ENCODE measurements around the gene TAS2R40. TPM values are rescaled to one million over a fixed set of nuclear protein-coding genes. Genes with fewer than 3 reads are reported as not detected.

Gene TAS2R40
- polyA plus RNA-seq, 6 donors from 2014 or later, result not detected

DNA sequence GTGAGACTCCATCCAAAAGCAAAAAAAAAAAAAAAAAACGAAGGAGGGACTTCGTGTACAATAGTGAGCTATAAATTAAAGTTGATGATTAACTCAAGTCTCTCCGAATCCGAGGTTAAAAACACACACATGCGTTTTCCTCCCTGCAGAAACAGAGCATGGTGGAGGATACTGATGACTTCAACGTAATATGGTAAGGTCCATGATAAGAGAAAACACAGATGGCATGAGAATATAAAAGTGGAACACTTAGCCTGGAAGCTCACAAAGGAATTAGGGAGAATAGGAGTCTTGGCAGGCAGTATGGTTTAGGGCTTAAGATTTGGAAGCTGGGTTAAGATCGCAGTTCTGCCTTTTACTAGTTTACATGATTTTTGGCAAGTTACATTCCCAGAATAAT, 21.3 kb downstream of the TAS2R40 start:
- Mint-ChIP-seq H3K4me3 (no peak overlapping the region), H3K27ac (no peak overlapping the region), H3K9me3 (peaks cover 0 to 2% (median 0%) of the 10 kb centered on the region in 7 donors), H3K36me3 (no peaks in the 10 kb centered on the region), H3K4me1 (peaks cover 10 to 16% (median 15%) of the 10 kb centered on the region in 3 donors), H3K27me3 (peaks cover 8 to 9% (median 8%) of the 10 kb centered on the region in 3 donors)
- no peak for DNase-seq
- no peak for ATAC-seq (ENCODE audit: low read depth in 2 of 2)

GRCh38 chr7:143243614-143244013, 21.8 kb downstream of the TAS2R40 start:
- no peaks in the 10 kb centered on the region for H3K36me3 Mint-ChIP-seq
- DNase-seq, result no peak
- H3K4me1 Mint-ChIP-seq, result peaks cover 13 to 18% (median 16%) of the 10 kb centered on the region in 3 donors
- H3K9me3 Mint-ChIP-seq, result peaks cover 0 to 2% (median 0%) of the 10 kb centered on the region in 7 donors
- no peak overlapping the region for H3K27ac Mint-ChIP-seq
- H3K27me3 Mint-ChIP-seq, result peaks cover 8 to 9% (median 8%) of the 10 kb centered on the region in 3 donors
- no peak for ATAC-seq (ENCODE audit: low read depth in 2 of 2)
- H3K4me3 Mint-ChIP-seq, result no peak overlapping the region

DNA sequence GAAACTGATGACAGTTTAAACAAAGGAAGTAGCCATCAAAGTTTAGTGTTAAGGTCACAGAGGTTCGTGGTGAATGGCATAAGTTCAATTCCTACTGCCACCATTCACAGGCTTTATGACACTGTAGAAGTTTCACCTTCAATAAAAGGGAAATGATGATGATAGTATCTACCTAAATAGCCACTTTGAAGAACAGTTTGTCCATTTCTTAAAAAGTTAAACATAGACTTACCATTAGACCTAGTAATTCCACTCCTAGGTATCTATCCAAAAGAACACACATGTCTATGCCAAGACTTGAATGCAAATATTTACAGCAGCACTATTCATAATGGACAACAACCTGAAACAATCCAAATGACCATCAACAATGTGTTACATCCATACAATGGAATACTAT, 22.5 kb downstream of the TAS2R40 start:
- H3K9me3 Mint-ChIP-seq, result peaks cover 0 to 7% (median 4%) of the 10 kb centered on the region in 7 donors
- no peak for ATAC-seq (ENCODE audit: low read depth in 2 of 2)
- H3K27me3 Mint-ChIP-seq, result peaks cover 4 to 8% (median 8%) of the 10 kb centered on the region in 3 donors
- no peak for DNase-seq
- H3K4me3 Mint-ChIP-seq, result no peak overlapping the region
- peaks cover 0 to 5% of the 10 kb centered on the region in 2 donors for H3K36me3 Mint-ChIP-seq
- H3K4me1 Mint-ChIP-seq, result peaks cover 13 to 19% (median 18%) of the 10 kb centered on the region in 3 donors
- no peak overlapping the region for H3K27ac Mint-ChIP-seq

DNA sequence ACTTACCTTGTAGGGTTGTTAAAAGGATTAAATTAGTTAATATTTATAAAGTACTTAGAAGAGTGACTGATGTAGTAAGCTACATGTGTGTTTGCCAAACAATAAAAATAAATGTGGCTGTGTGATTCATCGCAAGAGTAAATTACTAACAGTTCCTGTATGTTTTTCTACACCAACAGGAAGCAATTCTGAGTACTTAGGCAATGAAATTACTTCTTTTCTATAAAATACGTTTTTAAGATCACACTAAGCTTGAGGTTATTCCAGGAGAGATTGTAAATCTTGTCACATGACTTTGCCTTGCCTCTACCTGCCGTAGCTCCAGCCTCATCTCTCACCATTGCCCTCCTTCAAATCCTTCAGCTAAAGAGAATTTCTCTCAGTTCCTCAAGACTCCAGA, 23.3 kb downstream of the TAS2R40 start:
- no peak for DNase-seq
- H3K27me3 Mint-ChIP-seq, result peaks cover 4 to 8% (median 8%) of the 10 kb centered on the region in 3 donors
- H3K36me3 Mint-ChIP-seq, result peaks cover 0 to 12% of the 10 kb centered on the region in 2 donors
- H3K27ac Mint-ChIP-seq, result no peak overlapping the region
- H3K4me1 Mint-ChIP-seq, result peaks cover 20 to 25% (median 23%) of the 10 kb centered on the region in 3 donors
- no peak overlapping the region for H3K4me3 Mint-ChIP-seq
- H3K9me3 Mint-ChIP-seq, result peaks cover 0 to 15% (median 9%) of the 10 kb centered on the region in 7 donors
- no peak for ATAC-seq (ENCODE audit: low read depth in 2 of 2)

DNA sequence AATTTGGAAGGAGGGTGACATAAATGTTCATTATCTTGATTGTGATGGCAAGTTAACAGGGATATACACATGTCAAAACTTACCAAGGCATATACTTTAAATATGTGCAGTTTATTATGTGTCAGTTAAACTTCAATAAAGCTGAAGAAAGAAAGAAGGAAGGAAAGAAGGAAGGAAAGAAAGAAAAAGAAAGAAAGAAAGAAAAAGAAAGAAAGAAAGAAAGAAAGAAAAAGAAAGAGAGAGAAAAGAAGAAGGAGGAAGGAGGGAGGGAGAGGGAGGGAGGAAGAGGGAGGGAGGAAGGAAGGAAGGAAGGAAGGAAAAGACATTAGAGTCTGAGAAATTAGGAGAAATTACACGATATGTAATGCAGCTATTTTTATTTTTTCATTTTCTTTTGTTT, 25.5 kb downstream of the TAS2R40 start:
- Mint-ChIP-seq H3K27ac (peak overlapping the region in 4 of 6 donors; percentile 2 to 39 (median 12)), H3K4me1 (peaks cover 40 to 44% (median 42%) of the 10 kb centered on the region in 3 donors), H3K4me3 (no peak overlapping the region), H3K9me3 (peaks cover 0 to 24% (median 11%) of the 10 kb centered on the region in 7 donors), H3K36me3 (peaks cover 0 to 14% of the 10 kb centered on the region in 2 donors), H3K27me3 (peaks cover 0 to 4% (median 1%) of the 10 kb centered on the region in 3 donors)
- ATAC-seq (ENCODE audit: low read depth in 2 of 2), result no peak
- no peak for DNase-seq

DNA sequence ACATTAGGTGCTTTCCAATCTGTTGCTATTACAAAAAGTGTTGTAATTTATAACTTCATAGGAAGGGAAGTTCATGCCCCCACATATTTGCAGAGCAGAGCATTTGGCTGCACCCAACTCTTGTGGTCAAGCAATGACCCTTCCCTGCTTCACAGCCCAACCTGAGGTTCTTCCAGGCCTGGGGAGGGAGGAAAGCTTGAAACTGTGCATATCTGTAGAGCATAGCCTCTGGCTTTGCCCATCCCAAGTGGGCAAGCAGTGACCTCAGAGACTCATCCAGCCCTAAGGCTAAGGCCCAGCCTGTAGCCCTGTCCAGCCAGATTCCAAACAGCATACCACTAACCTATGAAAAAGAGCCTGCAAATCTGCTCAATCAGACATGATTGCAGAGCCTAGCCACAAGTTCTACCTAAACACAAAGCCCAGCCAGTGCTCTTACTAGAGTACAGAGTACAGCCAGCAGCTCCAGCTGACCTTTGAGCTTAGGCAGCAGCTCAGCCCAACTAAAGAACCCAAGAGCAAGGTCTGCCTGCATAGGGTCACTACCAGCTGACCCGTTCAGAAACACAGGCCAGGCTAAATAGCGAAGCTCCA, 27.0 kb downstream of the TAS2R40 start:
- peaks cover 0 to 4% (median 0%) of the 10 kb centered on the region in 3 donors for H3K27me3 Mint-ChIP-seq
- peaks cover 0 to 22% of the 10 kb centered on the region in 2 donors for H3K36me3 Mint-ChIP-seq
- no peak for ATAC-seq (ENCODE audit: low read depth in 2 of 2)
- no peak for DNase-seq
- H3K9me3 Mint-ChIP-seq, result peaks cover 0 to 24% (median 14%) of the 10 kb centered on the region in 7 donors
- H3K4me3 Mint-ChIP-seq, result peak overlapping the region in 3 of 8 donors; percentile 11 to 59 (median 16)
- H3K4me1 Mint-ChIP-seq, result peaks cover 44 to 50% (median 44%) of the 10 kb centered on the region in 3 donors
- peak overlapping the region in 2 of 6 donors; percentile 31 to 45 for H3K27ac Mint-ChIP-seq

DNA sequence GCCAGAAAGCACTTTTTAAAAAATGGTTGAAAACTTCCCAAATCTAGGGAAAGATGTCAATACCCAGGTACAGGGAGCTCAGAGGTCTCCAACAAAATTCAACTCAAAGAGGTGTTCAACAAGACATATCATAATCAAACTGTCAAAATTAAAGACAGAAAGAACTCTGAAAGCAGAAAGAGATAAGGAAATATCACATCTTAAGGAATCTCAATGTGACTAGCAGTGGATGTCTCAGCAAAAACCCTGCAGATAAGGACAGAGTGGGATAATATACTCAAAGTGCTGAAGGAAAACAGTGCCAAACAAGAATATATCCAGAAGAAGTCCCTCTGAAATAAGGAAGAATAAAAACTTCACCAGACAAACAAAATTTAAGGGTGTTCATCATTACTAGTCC, 28.4 kb downstream of the TAS2R40 start:
- Mint-ChIP-seq H3K9me3 (peaks cover 0 to 24% (median 15%) of the 10 kb centered on the region in 7 donors), H3K4me1 (peaks cover 43 to 50% (median 44%) of the 10 kb centered on the region in 3 donors), H3K4me3 (peak overlapping the region in 2 of 8 donors; percentile 52 to 80), H3K27me3 (peaks cover 0 to 4% (median 0%) of the 10 kb centered on the region in 3 donors), H3K27ac (peak overlapping the region in 2 of 6 donors; percentile 68 to 76), H3K36me3 (peaks cover 0 to 28% of the 10 kb centered on the region in 2 donors)
- no peak for DNase-seq
- no peak for ATAC-seq (ENCODE audit: low read depth in 2 of 2)

GRCh38 chr7:143250822-143251221, 29.0 kb downstream of the TAS2R40 start:
- Mint-ChIP-seq H3K4me1 (peaks cover 43 to 48% (median 46%) of the 10 kb centered on the region in 3 donors), H3K27ac (peak overlapping the region in 3 of 6 donors; percentile 68 to 90 (median 77)), H3K9me3 (peaks cover 0 to 24% (median 15%) of the 10 kb centered on the region in 7 donors), H3K4me3 (peak overlapping the region in 7 of 8 donors; percentile 16 to 81 (median 54)), H3K27me3 (peaks cover 0 to 4% (median 0%) of the 10 kb centered on the region in 3 donors), H3K36me3 (peaks cover 0 to 28% of the 10 kb centered on the region in 2 donors)
- DNase-seq (no peak), ATAC-seq (ENCODE audit: low read depth in 2 of 2) (no peak)

- Mint-ChIP-seq H3K27me3 (peaks cover 0 to 2% (median 0%) of the 10 kb centered on the region in 3 donors), H3K4me3 (peak overlapping the region in 4 of 8 donors; percentile 54 to 81 (median 78)), H3K27ac (peak overlapping the region in 5 of 6 donors; percentile 16 to 68 (median 42)), H3K9me3 (peaks cover 0 to 24% (median 15%) of the 10 kb centered on the region in 7 donors), H3K36me3 (peaks cover 0 to 28% of the 10 kb centered on the region in 2 donors), H3K4me1 (peaks cover 46 to 50% (median 49%) of the 10 kb centered on the region in 3 donors)
- DNase-seq (no peak), ATAC-seq (ENCODE audit: low read depth in 2 of 2) (peak in 1 of 2 donors; percentile 17)
Measured at GRCh38 chr7:143252006-143252405, 30.2 kb downstream of the TAS2R40 start.

DNA sequence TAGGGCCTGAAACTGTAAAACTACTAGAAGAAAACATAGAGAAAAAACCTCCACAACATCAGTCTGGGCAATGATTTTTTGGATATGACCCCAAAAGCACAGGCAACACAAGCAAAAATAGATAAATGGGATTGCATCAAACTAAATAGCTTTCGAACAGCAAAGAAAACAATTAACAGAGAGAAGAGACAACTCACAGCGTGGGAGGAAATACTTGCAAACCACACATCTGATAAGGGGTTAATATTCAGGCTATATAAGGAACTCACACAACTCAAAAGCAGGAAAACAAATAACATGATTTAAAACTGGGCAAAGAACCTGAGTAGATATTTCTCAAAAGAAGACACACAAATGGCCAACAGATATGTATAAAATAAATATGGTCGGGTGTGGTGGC, 33.7 kb downstream of the TAS2R40 start:
- ATAC-seq (ENCODE audit: low read depth in 2 of 2) (no peak), DNase-seq (no peak)
- H3K27ac Mint-ChIP-seq, result peak overlapping the region; percentile 31 to 97 (median 86)
- peaks cover 0 to 8% (median 3%) of the 10 kb centered on the region in 7 donors for H3K9me3 Mint-ChIP-seq
- peaks cover 41 to 47% (median 45%) of the 10 kb centered on the region in 3 donors for H3K4me1 Mint-ChIP-seq
- H3K36me3 Mint-ChIP-seq, result peaks cover 0 to 16% of the 10 kb centered on the region in 2 donors
- H3K4me3 Mint-ChIP-seq, result no peak overlapping the region
- no peaks in the 10 kb centered on the region for H3K27me3 Mint-ChIP-seq

- Mint-ChIP-seq H3K27me3 (no peaks in the 10 kb centered on the region), H3K27ac (peak overlapping the region; percentile 78 to 97 (median 94)), H3K36me3 (peaks cover 0 to 16% of the 10 kb centered on the region in 2 donors), H3K4me3 (peak overlapping the region in 4 of 8 donors; percentile 29 to 63 (median 40)), H3K9me3 (peaks cover 0 to 8% (median 2%) of the 10 kb centered on the region in 7 donors), H3K4me1 (peaks cover 35 to 39% (median 38%) of the 10 kb centered on the region in 3 donors)
- ATAC-seq (ENCODE audit: low read depth in 2 of 2) (peak; percentile 11 to 21), DNase-seq (no peak)
Measured at GRCh38 chr7:143256325-143256724, 34.5 kb downstream of the TAS2R40 start.

DNA sequence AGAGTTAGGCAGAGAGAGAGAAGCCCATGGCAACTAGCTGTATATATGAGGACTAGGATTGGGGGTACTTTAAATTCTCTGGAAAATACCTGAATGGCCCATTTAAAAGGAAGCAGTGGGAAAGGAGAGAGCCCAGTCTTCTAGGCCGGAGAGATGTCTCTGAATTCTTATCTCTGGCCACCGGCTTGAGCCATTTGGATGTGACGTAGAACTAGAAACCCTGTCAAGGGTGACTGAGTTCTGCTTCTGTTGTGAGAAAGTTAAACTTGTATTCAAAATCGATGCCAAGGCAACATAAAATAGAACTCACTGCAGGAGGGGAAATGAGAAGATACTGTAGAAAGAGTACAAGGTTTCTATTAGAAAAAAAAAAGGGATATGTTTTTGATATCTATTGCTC, 35.1 kb downstream of the TAS2R40 start:
- ATAC-seq (ENCODE audit: low read depth in 2 of 2) (peak; percentile 92 to 93), DNase-seq (peak; percentile 55)
- H3K4me3 Mint-ChIP-seq, result peak overlapping the region in 5 of 8 donors; percentile 29 to 66 (median 47)
- H3K9me3 Mint-ChIP-seq, result peaks cover 0 to 8% (median 0%) of the 10 kb centered on the region in 7 donors
- no peaks in the 10 kb centered on the region for H3K27me3 Mint-ChIP-seq
- peaks cover 0 to 16% of the 10 kb centered on the region in 2 donors for H3K36me3 Mint-ChIP-seq
- H3K27ac Mint-ChIP-seq, result peak overlapping the region; percentile 78 to 97 (median 94)
- H3K4me1 Mint-ChIP-seq, result peaks cover 31 to 34% (median 33%) of the 10 kb centered on the region in 3 donors

DNA sequence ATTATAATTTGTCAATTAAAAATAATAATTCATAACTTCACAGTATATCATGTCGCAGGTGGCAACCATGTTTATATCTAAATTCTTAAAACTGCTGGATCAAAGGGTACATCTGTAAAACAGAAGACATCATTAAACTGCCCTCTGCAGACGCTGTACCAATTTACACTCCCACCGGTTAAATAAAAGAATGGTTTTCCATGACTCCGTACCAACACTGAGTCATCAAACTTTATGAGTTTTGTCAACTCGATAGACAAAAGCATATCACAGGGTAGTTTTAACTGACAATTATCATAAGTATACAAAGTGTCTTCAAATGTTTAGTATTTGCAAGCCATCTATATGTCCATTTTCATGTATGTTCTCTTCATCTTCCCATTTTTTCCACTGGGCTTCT, 35.7 kb downstream of the TAS2R40 start:
- Mint-ChIP-seq H3K27ac (peak overlapping the region in 4 of 6 donors; percentile 21 to 97 (median 38)), H3K27me3 (no peaks in the 10 kb centered on the region), H3K9me3 (peaks cover 0 to 7% (median 0%) of the 10 kb centered on the region in 7 donors), H3K4me3 (peak overlapping the region in 1 of 8 donors; percentile 39), H3K36me3 (peaks cover 0 to 12% of the 10 kb centered on the region in 2 donors), H3K4me1 (peaks cover 26 to 34% (median 29%) of the 10 kb centered on the region in 3 donors)
- no peak for DNase-seq
- no peak for ATAC-seq (ENCODE audit: low read depth in 2 of 2)
